ENCODE data around the gene FKBP10. TPM values are rescaled to one million over a fixed set of nuclear protein-coding genes. Genes with fewer than 3 reads are reported as not detected.

Gene FKBP10
- total and polyA plus RNA-seq, 9 of the 15 experiments (the other 6 are each of a cell fraction or from before 2014, with no cell fraction given) = 0.03 to 3.0 (median 1.4) TPM; not detected in 1

- no peak overlapping the region for H3K9ac ChIP-seq (ENCODE audit: insufficient read depth in 1 of 2, low read depth in 2 of 2, low read length in 2 of 2)
- peaks cover 2 to 25% of the 10 kb centered on the region in 2 experiments; a peak in 4 of 5 replicates for H3K4me1 ChIP-seq (replicated peaks in 1 of 2; ENCODE audit: control insufficient read depth in 2 of 2, insufficient read depth in 2 of 2, low read length in 2 of 2)
- intact Hi-C loops (cut with micrococcal nuclease) = no loop called here
- no TSS peak for BruUV-seq (replicated peaks)
- H3K27ac ChIP-seq (ENCODE audit: extremely low read depth, low read depth, low read length) = no peak overlapping the region
- ChIA-PET POLR2A (interaction anchor here (0.6 to 1.1 kb wide), 6 partner anchors 10 to 106 kb away, joined by 3 to 4 read pairs (median 3); partner anchors contain the start of gene ODAD4), CTCF (ENCODE audit: low intra/inter-chr PET ratio) (no interaction called here)
- H3K4me3 ChIP-seq = no peak overlapping the region
- H3K9me1 ChIP-seq (ENCODE audit: control insufficient read depth, insufficient read depth, low read length) = no peaks in the 10 kb centered on the region
- TF ChIP-seq HDAC6 (IDR thresholded peaks at IDR 0.05; ENCODE audit: low read depth, low read length) (no peak), RBFOX2 (IDR thresholded peaks at IDR 0.05; ENCODE audit: low read depth, low read length) (0 out of 2 replicates have a peak, but pooled peaks have one; percentile 7), ZBTB8A (IDR thresholded peaks at IDR 0.05; ENCODE audit: partially characterized antibody) (no peak), ZNF24 (IDR thresholded peaks at IDR 0.05) (no peak)
- H3K79me2 ChIP-seq (ENCODE audit: control insufficient read depth, insufficient read depth, low read length) = no peaks in the 10 kb centered on the region
- no peaks in the 10 kb centered on the region for H4K20me1 ChIP-seq (replicated peaks; ENCODE audit: control insufficient read depth, insufficient read depth, low read length)
- H3K9me3 ChIP-seq (replicated peaks; ENCODE audit: control insufficient read depth, insufficient read depth, low read depth, low read length) = no peaks in the 10 kb centered on the region
- H3K36me3 ChIP-seq (ENCODE audit: control insufficient read depth, insufficient read depth, low read length) = peaks cover 38% of the 10 kb centered on the region
- DNase-seq (ENCODE audit: extremely low read depth in 1 of 4, low spot score in 3 of 4) (no peak), ATAC-seq (no peak), FAIRE-seq (no peak)
- H2AFZ ChIP-seq (ENCODE audit: low read depth, low read length) = no peak overlapping the region
- H3K4me2 ChIP-seq (ENCODE audit: insufficient read depth, low read length) = no peak overlapping the region
- in situ Hi-C loops (cut with MboI) = no loop called here
- WGBS (ENCODE audit: insufficient coverage, low coverage, missing lambda C conversion rate) = 64% methylated on average over 6 of the region's 7 CpGs
- no peaks in the 10 kb centered on the region for H3K27me3 ChIP-seq (ENCODE audit: control insufficient read depth in 2 of 2, insufficient read depth in 2 of 2, low read length in 2 of 2)
Measured at GRCh38 chr17:41824086-41824485, 11.3 kb downstream of the FKBP10 start.

- Histone ChIP-seq H4K20me1 (replicated peaks; ENCODE audit: control insufficient read depth, insufficient read depth, low read length) (no peaks in the 10 kb centered on the region), H3K4me3 (no peak overlapping the region), H3K4me2 (ENCODE audit: insufficient read depth, low read length) (no peak overlapping the region), H3K36me3 (ENCODE audit: control insufficient read depth, insufficient read depth, low read length) (peaks cover 48% of the 10 kb centered on the region), H3K27me3 (ENCODE audit: control insufficient read depth in 2 of 2, insufficient read depth in 2 of 2, low read length in 2 of 2) (no peaks in the 10 kb centered on the region), H3K9me3 (replicated peaks; ENCODE audit: control insufficient read depth, insufficient read depth, low read depth, low read length) (no peaks in the 10 kb centered on the region), H3K27ac (ENCODE audit: extremely low read depth, low read depth, low read length) (no peak overlapping the region), H3K79me2 (ENCODE audit: control insufficient read depth, insufficient read depth, low read length) (no peaks in the 10 kb centered on the region), H3K4me1 (replicated peaks in 1 of 2; ENCODE audit: control insufficient read depth in 2 of 2, insufficient read depth in 2 of 2, low read length in 2 of 2) (peaks cover 0 to 16% of the 10 kb centered on the region in 2 experiments; a peak in 2 of 5 replicates), H3K9ac (ENCODE audit: insufficient read depth in 1 of 2, low read depth in 2 of 2, low read length in 2 of 2) (0 out of 4 replicates have a peak overlapping the region, but pooled peaks of 1 of the 2 experiments have one; percentile 1), H2AFZ (ENCODE audit: low read depth, low read length) (no peak overlapping the region), H3K9me1 (ENCODE audit: control insufficient read depth, insufficient read depth, low read length) (no peaks in the 10 kb centered on the region)
- ATAC-seq = no peak
- intact Hi-C loops (cut with micrococcal nuclease) (no loop called here), in situ Hi-C loops (cut with MboI) (no loop called here)
- POLR2A ChIA-PET = interaction anchor here (1.1 kb wide), 1 partner anchor 14 kb away, joined by 3 read pairs; the partner anchor contains the start of gene P3H4
- no peak for DNase-seq (ENCODE audit: extremely low read depth in 1 of 4, low spot score in 3 of 4)
- FAIRE-seq = no peak
- TF ChIP-seq JUND (IDR thresholded peaks at IDR 0.05; ENCODE audit: borderline replicate concordance, low read depth, low read length) = no peak
- no peak for TF ChIP-seq JUND (tag; IDR thresholded peaks at IDR 0.05; ENCODE audit: borderline replicate concordance, low read depth, low read length)
- no peak for TF ChIP-seq ARID4B (CRISPR knock-in tag; IDR thresholded peaks at IDR 0.05)
- no peak for TF ChIP-seq HNRNPLL (IDR thresholded peaks at IDR 0.05; ENCODE audit: low read depth, low read length, poor library complexity, severe bottlenecking)
- TF ChIP-seq SMARCA4 (IDR thresholded peaks at IDR 0.05) = no peak
- peak; percentile 35; the same call in 1 of the 2 replicates for TF ChIP-seq RBFOX2 (IDR thresholded peaks at IDR 0.05; ENCODE audit: low read depth, low read length)
- CTCF ChIA-PET (ENCODE audit: low intra/inter-chr PET ratio) = no interaction called here
- BruUV-seq (replicated peaks) = no TSS peak
- WGBS (ENCODE audit: insufficient coverage, low coverage, missing lambda C conversion rate) = 84% methylated on average over 15 of the region's 19 CpGs
Measured at GRCh38 chr17:41825175-41825845, 12.5 kb downstream of the FKBP10 start.

All from K562 (cell line).